SK-N-SH (cell line): ENCODE results near the gene LONRF2. TPM values are rescaled to one million over a fixed set of nuclear protein-coding genes. Genes with fewer than 3 reads are reported as not detected.

ENCODE experiments used
- CTCF ChIA-PET: fragments of 300-600, 350-600 bp; formaldehyde crosslinking; extraction: SDS; loops from one replicate; lab custom pipeline; 2021; lab: Yijun Ruan, JAX
- POLR2A ChIA-PET: fragments of 350-600 bp; sonication (Branson Sonifier 250); formaldehyde crosslinking; extraction: SDS; loops from one replicate; lab custom pipeline; 2020; ENCODE audit warnings: antibody characterized with exemption, inconsistent platforms; lab: Yijun Ruan, JAX
- DNase-seq: peaks from one replicate; pipeline ENCODE4 v3.0.0; 2012
- H2AFZ ChIP-seq: fragments of 200-600 bp; sonication (generic); 2 replicates; pipeline ENCODE4 v1.8.1; 2016; ENCODE audit warnings: antibody characterized with exemption, mild to moderate bottlenecking, low read depth
- H3F3A ChIP-seq: fragments of 200-600 bp; sonication (generic); replicated peaks from 2 replicates; pipeline ENCODE3; 2016; ENCODE audit warnings: antibody characterized with exemption, mild to moderate bottlenecking; ENCODE audit not compliant: insufficient read depth
- H3K27ac ChIP-seq, 2 experiments: fragments of 200-500 bp in 1 of 2; fragments of 200-600 bp in 1 of 2; sonication (Bioruptor generic) in 1 of 2; sonication (generic), shearing (Covaris generic) in 1 of 2; 2 replicates each; pipeline versions ENCODE4 v1.5.1 to v1.6.1; 2014 to 2016; ENCODE audit warnings: low read depth in 2 of 2, inconsistent platforms in 1 of 2, low read length in 1 of 2, mild to moderate bottlenecking in 1 of 2, mixed read lengths in 1 of 2
- H3K27me3 ChIP-seq: fragments of 200-600 bp; sonication (generic), shearing (Covaris generic); 2 replicates; pipeline ENCODE4 v1.6.1; 2016; ENCODE audit warnings: mixed run types; ENCODE audit not compliant: insufficient read depth
- H3K36me3 ChIP-seq, 2 experiments: fragments of 200-500 bp in 1 of 2; fragments of 200-600 bp in 1 of 2; sonication (Bioruptor generic) in 1 of 2; sonication (generic) in 1 of 2; replicated peaks in 1 of 2; 2 replicates each; pipeline versions ENCODE3 to v1.5.1; 2014 to 2016; ENCODE audit warnings: low read length in 1 of 2, mild to moderate bottlenecking in 1 of 2; ENCODE audit not compliant: insufficient read depth in 2 of 2, control insufficient read depth in 1 of 2
- H3K4me1 ChIP-seq, 2 experiments: fragments of 200-500 bp in 1 of 2; fragments of 200-600 bp in 1 of 2; sonication (Bioruptor generic) in 1 of 2; sonication (generic), shearing (Covaris generic) in 1 of 2; 2 replicates each; pipeline versions ENCODE4 v1.5.1 to v1.6.1; 2014 to 2016; ENCODE audit warnings: low read depth in 1 of 2, low read length in 1 of 2, mixed run types in 1 of 2; ENCODE audit not compliant: insufficient read depth in 2 of 2, control insufficient read depth in 1 of 2
- H3K4me2 ChIP-seq: fragments of 200-600 bp; sonication (generic), shearing (Covaris generic); 2 replicates; pipeline ENCODE4 v1.6.1; 2017; ENCODE audit warnings: mixed run types
- H3K4me3 ChIP-seq, 2 experiments: fragments of 200-500 bp in 1 of 2; fragments of 200-600 bp in 1 of 2; sonication (Bioruptor generic) in 1 of 2; sonication (generic), shearing (Covaris generic) in 1 of 2; 2 replicates each; pipeline versions ENCODE4 v1.5.1 to v1.8.1; 2014 to 2016; ENCODE audit warnings: low read depth in 2 of 2, inconsistent platforms in 1 of 2, low read length in 1 of 2, mild to moderate bottlenecking in 1 of 2, mixed read lengths in 1 of 2, moderate library complexity in 1 of 2
- H3K79me2 ChIP-seq: fragments of 200-600 bp; sonication (generic); 2 replicates; pipeline ENCODE4 v1.8.1; 2017; ENCODE audit warnings: mild to moderate bottlenecking; ENCODE audit not compliant: insufficient read depth
- H3K9ac ChIP-seq: fragments of 200-600 bp; sonication (generic); 2 replicates; pipeline ENCODE4 v1.6.1; 2017; ENCODE audit warnings: mixed run types
- H3K9me2 ChIP-seq: fragments of 200-600 bp; sonication (generic); 2 replicates; pipeline ENCODE4 v1.6.1; 2017; ENCODE audit warnings: mixed run types
- H3K9me3 ChIP-seq: fragments of 200-600 bp; sonication (generic); 2 replicates; pipeline ENCODE4 v1.6.1; 2017; ENCODE audit warnings: mixed run types, mild to moderate bottlenecking, moderate library complexity
- H4K20me1 ChIP-seq: fragments of 200-600 bp; sonication (generic); 2 replicates; pipeline ENCODE4 v1.6.1; 2017; ENCODE audit warnings: mild to moderate bottlenecking, mixed run types; ENCODE audit not compliant: insufficient read depth
- CTCF ChIP-seq: fragments of 200-600 bp; sonication (generic); IDR thresholded peaks from 2 replicates; pipeline ENCODE4 v1.6.1; 2017; ENCODE audit warnings: antibody characterized with exemption, mild to moderate bottlenecking, moderate library complexity
- FOSL2 ChIP-seq: IDR thresholded peaks from 2 replicates; pipeline ENCODE4 v1.4.0; 2012; ENCODE audit warnings: low read depth, mild to moderate bottlenecking, moderate library complexity, borderline replicate concordance
- FOXJ3 ChIP-seq: sonication (generic); formaldehyde crosslinking; IDR thresholded peaks from 2 replicates; pipeline ENCODE4 v1.5.1; 2020; ENCODE audit warnings: mild to moderate bottlenecking, missing genetic modification reagents
- GABPA ChIP-seq: IDR thresholded peaks from 2 replicates; pipeline ENCODE4 v1.4.0; 2012; ENCODE audit warnings: low read depth, mild to moderate bottlenecking
- GATA2 ChIP-seq: sonication (generic); formaldehyde crosslinking; IDR thresholded peaks from 2 replicates; pipeline ENCODE4 v1.5.0; 2020; ENCODE audit warnings: mild to moderate bottlenecking, missing genetic modification reagents
- JUND ChIP-seq: IDR thresholded peaks from 2 replicates; pipeline ENCODE4 v1.4.0; 2012
- PBX3 ChIP-seq: IDR thresholded peaks from 2 replicates; pipeline ENCODE4; 2012
- RAD21 ChIP-seq: IDR thresholded peaks from 2 replicates; pipeline ENCODE4 v1.6.1; 2012; ENCODE audit warnings: mild to moderate bottlenecking, low read length
- RCOR1 ChIP-seq: fragments of 150-350 bp; IDR thresholded peaks from 2 replicates; pipeline ENCODE4 v1.6.1; 2017; ENCODE audit warnings: antibody characterized with exemption, low read length
- REST ChIP-seq: IDR thresholded peaks from 2 replicates; pipeline ENCODE4 v1.6.1; 2012; ENCODE audit warnings: mild to moderate bottlenecking, low read depth, low read length, moderate library complexity
- RXRA ChIP-seq: IDR thresholded peaks from 2 replicates; pipeline ENCODE4 v1.4.0; 2012; ENCODE audit warnings: low read depth, mild to moderate bottlenecking, borderline replicate concordance
- SMC3 ChIP-seq: IDR thresholded peaks from 2 replicates; pipeline ENCODE4 v1.6.1; 2012; ENCODE audit warnings: low read depth, low read length, improper control_type of control experiment
- TAF1 ChIP-seq: IDR thresholded peaks from 2 replicates; pipeline ENCODE4 v1.6.1; 2012; ENCODE audit warnings: low read depth, mild to moderate bottlenecking, low read length, moderate library complexity, borderline replicate concordance
- YY1 ChIP-seq: IDR thresholded peaks from 2 replicates; pipeline ENCODE4 v1.4.0; 2012; ENCODE audit warnings: low read depth, mild to moderate bottlenecking
- WGBS: methylation state at CpG from one replicate; pipeline ENCODE4 v1.1.6; 2017; ENCODE audit warnings: low lambda C conversion rate; 5-methylcytosine and 5-hydroxymethylcytosine counted together
- polyA plus RNA-seq, 3 experiments: library from polyadenylated mRNA; depleted of rRNA; stranded (reverse); fragments of >200 nt; gene quantifications; 2 replicates each; pipeline ENCODE4 v1.2.3, GENCODE V29; 2012

Gene LONRF2
- polyA plus RNA-seq, 1 of the 3 experiments (the other 2 are of a cell fraction): 2.0 TPM

GRCh38 chr2:100254646-100255210, 67.6 kb downstream of the LONRF2 start:
- WGBS: 73% methylated on average over 15 of the region's 16 CpGs
- Histone ChIP-seq H3F3A (no peaks in the 10 kb centered on the region), H3K4me3 (no peak overlapping the region), H3K27me3 (no peaks in the 10 kb centered on the region; the same call in 1 of the 2 replicates), H3K27ac (no peak overlapping the region), H3K79me2 (no peaks in the 10 kb centered on the region), H3K4me2 (no peak overlapping the region), H3K9ac (no peak overlapping the region), H3K4me1 (peaks cover 0 to 6% of the 10 kb centered on the region in 2 experiments; a peak in 1 of 4 replicates)
- POLR2A ChIA-PET: no interaction called here
- TF ChIP-seq CTCF (no peak), RAD21 (no peak), TAF1 (no peak), FOSL2 (no peak), REST (no peak), FOXJ3 (CRISPR knock-in tag) (no peak), JUND (no peak), GABPA (no peak), PBX3 (no peak), RCOR1 (no peak), GATA2 (CRISPR knock-in tag) (no peak), RXRA (no peak), SMC3 (no peak), YY1 (no peak)
- TF ChIP-seq, all 33 proteins: peak for 0
- Histone ChIP-seq H2AFZ (no peak overlapping the region), H3K9me3 (no peaks in the 10 kb centered on the region), H3K9me2 (no peaks in the 10 kb centered on the region), H4K20me1 (no peaks in the 10 kb centered on the region), H3K36me3 (no peaks in the 10 kb centered on the region)
- CTCF ChIA-PET: interaction anchor here (0.8 to 2.7 kb wide), 4 partner anchors 8 to 680 kb away, joined by 3 to 23 read pairs (median 4); no protein-coding TSS in a partner anchor
- no peak for DNase-seq
